Stimulated activated CD4-positive, alpha-beta T cell treated with anti-CD3 and anti-CD28 coated beads, Interleukin-4, amount 100 ng/mL, for 24 hours (primary cell): Measurements from ENCODE around the gene CRYBG1.
"Not testable (repeated sequence)": the region's sequence is repeated elsewhere in the genome, so short reads cannot be mapped to it uniquely, and the experiment has no call there.

ENCODE experiments used
- DNase-seq: peaks from one replicate; pipeline ENCODE4 v3.0.0-alpha.2; 2020

Gene CRYBG1

GRCh38 chr6:106373502-106374239 lies 13.2 kb downstream of the CRYBG1 start:
- no peak for DNase-seq

- DNase-seq, result no peak
Observed at GRCh38 chr6:106377061-106377540, 16.6 kb downstream of the CRYBG1 start.

- DNase-seq, result no peak
Observed at GRCh38 chr6:106379951-106380350, 19.4 kb downstream of the CRYBG1 start.

GRCh38 chr6:106380407-106380806 lies 19.9 kb downstream of the CRYBG1 start:
- no peak for DNase-seq

GRCh38 chr6:106381223-106381622 lies 20.7 kb downstream of the CRYBG1 start:
- no peak for DNase-seq

- DNase-seq, result no peak
Observed at GRCh38 chr6:106381881-106382280, 21.4 kb downstream of the CRYBG1 start.

GRCh38 chr6:106383573-106383972 lies 23.1 kb downstream of the CRYBG1 start:
- DNase-seq, result no peak

- no peak for DNase-seq
Observed at GRCh38 chr6:106385530-106385929, 25.0 kb downstream of the CRYBG1 start.

- no peak for DNase-seq
Observed at GRCh38 chr6:106387875-106388274, 27.4 kb downstream of the CRYBG1 start.

- no peak for DNase-seq
Observed at GRCh38 chr6:106390088-106390487, 29.6 kb downstream of the CRYBG1 start.

- no peak for DNase-seq
Observed at GRCh38 chr6:106396426-106397220, 36.1 kb downstream of the CRYBG1 start.

- no peak for DNase-seq
Observed at GRCh38 chr6:106397431-106397830, 36.9 kb downstream of the CRYBG1 start.

GRCh38 chr6:106398621-106399020 lies 38.1 kb downstream of the CRYBG1 start:
- DNase-seq, result no peak

GRCh38 chr6:106405044-106405443 lies 44.5 kb downstream of the CRYBG1 start:
- not testable (repeated sequence) for DNase-seq

- DNase-seq, result no peak
Observed at GRCh38 chr6:106411056-106411455, 50.5 kb downstream of the CRYBG1 start.

- DNase-seq, result no peak
Observed at GRCh38 chr6:106411643-106412200, 51.2 kb downstream of the CRYBG1 start.

GRCh38 chr6:106413016-106413415 lies 52.5 kb downstream of the CRYBG1 start:
- DNase-seq, result no peak

- no peak for DNase-seq
Observed at GRCh38 chr6:106413722-106414121, 53.2 kb downstream of the CRYBG1 start.

- DNase-seq, result no peak
Observed at GRCh38 chr6:106415921-106416320, 55.4 kb downstream of the CRYBG1 start.

GRCh38 chr6:106417572-106418147 lies 57.1 kb downstream of the CRYBG1 start:
- no peak for DNase-seq

GRCh38 chr6:106419900-106420613 lies 59.5 kb downstream of the CRYBG1 start:
- no peak for DNase-seq

- no peak for DNase-seq
Observed at GRCh38 chr6:106421496-106421895, 61.0 kb downstream of the CRYBG1 start.

GRCh38 chr6:106422534-106422933 lies 62.0 kb downstream of the CRYBG1 start:
- no peak for DNase-seq
